ENCODE measurements around the gene SETD7. TPM values are rescaled to one million over a fixed set of nuclear protein-coding genes. Genes with fewer than 3 reads are reported as not detected.

SETD7 gene
- polyA plus RNA-seq, 3 donors, result 14.1 to 16.8 (median 15.4) TPM

GRCh38 chr4:139537292-139537691 lies 18.7 kb downstream of the SETD7 start:
- Histone ChIP-seq H4K20me1 (ENCODE audit: insufficient read depth, low read length) (peaks cover 92% of the 10 kb centered on the region), H2AFZ (ENCODE audit: insufficient read depth, low read depth, low read length, poor library complexity, severe bottlenecking) (no peak overlapping the region), H3K4me2 (replicated peaks; ENCODE audit: extremely low read depth, low read length, poor library complexity, severe bottlenecking) (no peak overlapping the region), H3K9ac (ENCODE audit: insufficient read depth, low read length, poor library complexity, severe bottlenecking) (no peak overlapping the region), H3K36me3 (replicated peaks in 1 of 2; ENCODE audit: control insufficient read depth in 1 of 2, insufficient read depth in 2 of 2, low read length in 2 of 2) (peaks cover 27 to 81% of the 10 kb centered on the region in 2 donors), H3K79me2 (ENCODE audit: insufficient read depth, low read length) (peaks cover 56% of the 10 kb centered on the region), H3K27ac (ENCODE audit: low read depth in 1 of 2, low read length in 2 of 2) (no peak overlapping the region), H3K4me3 (replicated peaks in 1 of 3; ENCODE audit: low read depth in 2 of 3, low read length in 3 of 3) (no peak overlapping the region), H3K9me3 (replicated peaks in 1 of 2; ENCODE audit: control insufficient read depth in 1 of 2, insufficient read depth in 1 of 2, low read length in 2 of 2) (no peaks in the 10 kb centered on the region), H3K4me1 (ENCODE audit: control insufficient read depth in 1 of 2, insufficient read depth in 2 of 2, low read length in 2 of 2) (no peaks in the 10 kb centered on the region), H3K27me3 (ENCODE audit: control insufficient read depth in 2 of 2, insufficient read depth in 2 of 2, low read length in 2 of 2) (no peaks in the 10 kb centered on the region)
- H3K36me3 Mint-ChIP-seq, result peaks cover 54 to 55% of the 10 kb centered on the region in 2 donors
- H3K9me3 Mint-ChIP-seq, result peaks cover 0 to 2% (median 0%) of the 10 kb centered on the region in 7 donors
- H3K4me1 Mint-ChIP-seq, result peaks cover 2% of the 10 kb centered on the region
- H3K27me3 Mint-ChIP-seq (ENCODE audit: low read depth in 3 of 3), result peaks cover 0 to 2% (median 0%) of the 10 kb centered on the region in 3 donors
- H3K27ac Mint-ChIP-seq, result no peak overlapping the region
- TF ChIP-seq, protein P1, sequence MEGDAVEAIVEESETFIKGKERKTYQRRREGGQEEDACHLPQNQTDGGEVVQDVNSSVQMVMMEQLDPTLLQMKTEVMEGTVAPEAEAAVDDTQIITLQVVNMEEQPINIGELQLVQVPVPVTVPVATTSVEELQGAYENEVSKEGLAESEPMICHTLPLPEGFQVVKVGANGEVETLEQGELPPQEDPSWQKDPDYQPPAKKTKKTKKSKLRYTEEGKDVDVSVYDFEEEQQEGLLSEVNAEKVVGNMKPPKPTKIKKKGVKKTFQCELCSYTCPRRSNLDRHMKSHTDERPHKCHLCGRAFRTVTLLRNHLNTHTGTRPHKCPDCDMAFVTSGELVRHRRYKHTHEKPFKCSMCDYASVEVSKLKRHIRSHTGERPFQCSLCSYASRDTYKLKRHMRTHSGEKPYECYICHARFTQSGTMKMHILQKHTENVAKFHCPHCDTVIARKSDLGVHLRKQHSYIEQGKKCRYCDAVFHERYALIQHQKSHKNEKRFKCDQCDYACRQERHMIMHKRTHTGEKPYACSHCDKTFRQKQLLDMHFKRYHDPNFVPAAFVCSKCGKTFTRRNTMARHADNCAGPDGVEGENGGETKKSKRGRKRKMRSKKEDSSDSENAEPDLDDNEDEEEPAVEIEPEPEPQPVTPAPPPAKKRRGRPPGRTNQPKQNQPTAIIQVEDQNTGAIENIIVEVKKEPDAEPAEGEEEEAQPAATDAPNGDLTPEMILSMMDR (IDR thresholded peaks at IDR 0.05), result no peak
- DNase-seq, result no peak
- no peak overlapping the region for H3K4me3 Mint-ChIP-seq
- WGBS (ENCODE audit: insufficient coverage), result 100% methylated on average over 3 of the region's 7 CpGs
- intact Hi-C loops (cut with micrococcal nuclease), result no loop called here

GRCh38 chr4:139535871-139536234 lies 20.2 kb downstream of the SETD7 start:
- H3K27ac ChIP-seq (ENCODE audit: low read depth in 1 of 2, low read length in 2 of 2), result no peak overlapping the region
- no peaks in the 10 kb centered on the region for H3K27me3 ChIP-seq (ENCODE audit: control insufficient read depth in 2 of 2, insufficient read depth in 2 of 2, low read length in 2 of 2)
- WGBS (ENCODE audit: insufficient coverage), result 100% methylated on average over 3 of the region's 5 CpGs
- Mint-ChIP-seq H3K36me3 (peaks cover 51 to 58% of the 10 kb centered on the region in 2 donors), H3K27ac (no peak overlapping the region), H3K4me3 (no peak overlapping the region), H3K27me3 (ENCODE audit: low read depth in 3 of 3) (peaks cover 0 to 2% (median 0%) of the 10 kb centered on the region in 3 donors), H3K9me3 (peaks cover 0 to 2% (median 0%) of the 10 kb centered on the region in 7 donors), H3K4me1 (peaks cover 5% of the 10 kb centered on the region)
- intact Hi-C loops (cut with micrococcal nuclease), result no loop called here
- no peak for DNase-seq
- H3K4me2 ChIP-seq (replicated peaks; ENCODE audit: extremely low read depth, low read length, poor library complexity, severe bottlenecking), result no peak overlapping the region
- H3K4me3 ChIP-seq (replicated peaks in 1 of 3; ENCODE audit: low read depth in 2 of 3, low read length in 3 of 3), result no peak overlapping the region
- no peak overlapping the region for H2AFZ ChIP-seq (ENCODE audit: insufficient read depth, low read depth, low read length, poor library complexity, severe bottlenecking)
- H3K9ac ChIP-seq (ENCODE audit: insufficient read depth, low read length, poor library complexity, severe bottlenecking), result no peak overlapping the region
- TF ChIP-seq, protein P1 (IDR thresholded peaks at IDR 0.05), result no peak
- no peaks in the 10 kb centered on the region for H3K4me1 ChIP-seq (ENCODE audit: control insufficient read depth in 1 of 2, insufficient read depth in 2 of 2, low read length in 2 of 2)
- peaks cover 84% of the 10 kb centered on the region for H4K20me1 ChIP-seq (ENCODE audit: insufficient read depth, low read length)
- H3K9me3 ChIP-seq (replicated peaks in 1 of 2; ENCODE audit: control insufficient read depth in 1 of 2, insufficient read depth in 1 of 2, low read length in 2 of 2), result no peaks in the 10 kb centered on the region
- H3K79me2 ChIP-seq (ENCODE audit: insufficient read depth, low read length), result peaks cover 42% of the 10 kb centered on the region
- peaks cover 31 to 80% of the 10 kb centered on the region in 2 donors for H3K36me3 ChIP-seq (replicated peaks in 1 of 2; ENCODE audit: control insufficient read depth in 1 of 2, insufficient read depth in 2 of 2, low read length in 2 of 2)

All from CD14-positive monocyte (primary cell).